CD4-positive, alpha-beta T cell treated with Interleukin-6 at 100 ng/mL for 8 hours (primary cell): ENCODE measurements around the gene ITGA5.
A peak's percentile ranks its signal among the peaks of the same experiment; 100 is the strongest.

Source experiments
- DNase-seq: peaks from one replicate; pipeline ENCODE4 v3.0.0-alpha.2; 2020; ENCODE audit warnings: mixed read lengths, low spot score

The ITGA5 gene

DNA sequence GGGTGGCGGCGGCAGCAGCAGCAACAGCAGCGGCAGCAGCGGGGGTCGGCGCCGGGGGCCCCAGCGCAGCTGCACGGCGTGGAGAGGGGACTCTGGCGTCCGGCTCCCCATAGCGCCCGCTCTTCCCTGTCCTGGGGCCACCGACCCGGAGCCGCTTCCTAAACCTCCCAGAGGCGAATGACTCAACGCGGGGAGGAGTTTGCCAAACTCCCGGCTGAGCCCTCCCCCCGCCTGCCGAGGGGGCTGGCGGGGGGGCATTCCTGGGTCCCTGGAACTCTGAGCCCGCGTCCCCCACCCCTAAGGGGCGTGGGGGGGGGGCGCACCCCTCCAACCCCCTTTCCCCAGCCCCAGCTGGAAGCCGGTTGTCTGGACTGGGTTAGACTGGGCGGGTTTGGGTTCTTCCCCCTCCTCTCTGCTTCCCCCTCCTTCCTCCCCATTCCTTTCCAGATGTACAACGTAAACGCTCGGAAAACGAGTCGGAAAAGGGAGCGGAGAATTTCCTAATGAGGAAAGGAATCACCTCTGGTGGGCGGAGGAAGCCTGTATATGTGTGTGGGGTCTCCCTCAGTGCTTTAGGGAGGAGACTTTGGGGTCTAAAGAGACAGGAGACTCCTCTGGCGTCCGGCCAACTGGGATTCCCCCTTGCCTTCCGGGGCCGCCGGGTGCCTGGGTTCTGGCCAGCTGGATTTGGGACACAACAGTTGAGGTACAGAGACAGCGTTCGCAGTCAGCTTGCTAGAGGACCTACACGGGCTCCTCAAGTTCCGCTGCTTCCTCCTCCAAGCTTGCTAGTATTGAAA is at the start of gene ITGA5:
Gene ITGA5 (minus strand): TSS at position 179 of the 800 bp plus-strand sequence. CDS start 68 bp downstream, at position 111.
- DNase-seq, result peak; percentile 27

DNA sequence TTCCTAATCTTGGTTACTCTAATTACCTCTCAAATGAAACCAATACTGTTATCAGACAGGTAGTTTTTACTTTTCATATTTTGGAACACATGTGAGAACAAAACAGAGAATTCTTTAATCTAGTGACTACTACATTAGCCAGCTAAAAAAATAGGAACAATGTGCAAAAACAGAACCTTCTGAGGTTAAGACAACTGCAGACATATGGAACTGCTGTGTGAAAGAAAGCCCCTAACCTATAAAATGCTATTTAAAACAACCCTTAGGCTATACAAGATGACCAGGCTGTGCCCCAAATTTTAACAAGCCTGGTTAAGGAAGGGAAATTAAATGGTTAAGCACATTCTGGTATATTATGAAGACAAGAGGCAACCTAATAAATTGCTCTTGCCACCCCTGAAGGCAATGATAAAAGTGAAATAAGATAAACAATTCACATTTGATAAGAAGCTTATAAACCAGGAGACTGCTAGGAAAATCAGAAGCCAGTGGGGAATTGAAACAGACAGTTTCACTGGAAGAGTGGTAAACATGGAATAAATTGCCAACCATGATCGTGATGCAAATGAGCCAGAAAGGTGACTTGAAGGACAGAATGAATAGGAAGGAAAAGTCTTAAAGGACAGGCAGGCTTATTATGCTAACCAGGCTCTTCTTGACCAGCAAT is 46.9 kb upstream of the ITGA5 start:
- no peak for DNase-seq

DNA sequence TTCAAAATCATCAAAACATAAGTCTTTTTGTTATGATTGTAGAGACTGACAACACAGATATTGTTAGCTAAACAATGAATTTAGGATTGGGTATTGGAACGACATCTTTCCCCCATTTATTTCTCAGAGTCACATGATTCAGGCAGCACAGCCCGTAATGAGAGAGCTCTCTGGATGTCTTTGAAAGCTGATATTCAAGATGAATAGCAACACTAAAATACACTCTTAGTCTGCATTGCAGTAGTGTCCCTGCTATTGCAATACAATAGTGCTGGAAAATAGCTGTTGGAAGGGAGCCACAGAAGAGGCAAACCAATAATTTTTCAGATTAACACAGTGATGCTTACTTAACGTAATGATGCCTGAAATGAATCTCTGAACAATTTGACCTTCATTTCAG is 44.4 kb upstream of the ITGA5 start:
- DNase-seq, result no peak

DNA sequence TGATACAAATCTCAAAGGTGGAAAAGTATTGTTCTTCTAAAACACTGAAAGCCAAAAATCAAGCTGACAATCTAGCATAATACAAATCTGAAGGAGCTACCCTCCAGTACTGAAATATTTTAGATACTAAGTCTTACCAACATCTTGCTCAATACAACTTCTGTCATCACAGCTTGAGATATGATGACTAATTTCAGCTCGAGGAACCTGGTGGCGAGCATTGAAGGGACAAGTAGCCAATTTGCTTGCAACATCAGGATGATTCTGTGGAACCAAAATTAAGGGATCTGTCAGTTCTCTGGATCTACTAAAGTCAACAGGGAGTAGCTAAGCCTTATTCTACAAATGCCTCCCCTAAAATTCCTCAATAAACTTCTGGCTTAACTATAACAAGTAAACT is 44.0 kb upstream of the ITGA5 start:
- DNase-seq, result no peak

DNA sequence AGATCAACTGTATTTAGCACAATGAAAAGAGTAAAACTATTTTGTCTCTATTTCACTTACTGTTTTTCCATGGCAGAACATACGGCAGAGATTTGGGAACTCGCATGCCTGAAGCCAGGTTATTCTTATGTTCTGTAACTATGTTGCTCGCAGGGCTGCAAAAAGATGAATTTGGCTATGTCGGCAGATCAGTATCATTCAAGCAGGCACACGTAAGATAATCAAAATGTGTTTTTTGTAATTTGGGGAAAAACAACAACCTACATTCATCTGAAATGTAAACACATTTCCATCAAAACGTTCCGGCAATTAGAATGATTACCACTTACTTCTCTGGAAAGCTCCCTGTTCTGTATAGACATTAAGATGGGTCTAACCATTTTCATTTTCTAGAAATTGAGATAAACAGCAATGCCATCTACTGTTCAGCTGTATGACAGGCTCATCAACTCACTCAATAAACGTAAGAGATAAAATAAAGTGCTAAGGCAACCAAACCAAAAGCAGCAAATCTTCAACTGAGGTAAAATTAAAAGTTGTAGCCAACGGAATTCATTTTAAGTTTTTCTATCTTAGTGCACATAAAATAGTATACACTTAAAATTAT is 41.4 kb upstream of the ITGA5 start:
- no peak for DNase-seq

DNA sequence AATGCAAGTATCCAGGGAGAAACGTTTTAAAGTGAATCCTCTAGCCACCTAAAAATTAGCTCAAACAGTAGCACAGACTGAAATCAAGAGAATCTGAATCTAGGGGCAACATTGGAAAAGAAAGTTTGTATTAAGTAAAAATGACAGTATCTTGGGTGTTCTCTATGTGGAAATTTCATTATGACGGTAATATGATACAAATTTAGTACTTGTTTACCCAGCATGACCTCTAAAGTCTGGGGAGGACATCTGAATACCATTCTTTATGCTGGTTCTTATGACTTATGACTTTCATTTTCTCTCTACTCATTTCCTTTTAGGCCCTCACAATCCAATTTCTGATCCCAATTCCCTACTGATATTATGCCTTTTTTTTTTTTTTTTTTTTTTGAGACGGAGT is 40.3 kb upstream of the ITGA5 start:
- DNase-seq, result no peak

DNA sequence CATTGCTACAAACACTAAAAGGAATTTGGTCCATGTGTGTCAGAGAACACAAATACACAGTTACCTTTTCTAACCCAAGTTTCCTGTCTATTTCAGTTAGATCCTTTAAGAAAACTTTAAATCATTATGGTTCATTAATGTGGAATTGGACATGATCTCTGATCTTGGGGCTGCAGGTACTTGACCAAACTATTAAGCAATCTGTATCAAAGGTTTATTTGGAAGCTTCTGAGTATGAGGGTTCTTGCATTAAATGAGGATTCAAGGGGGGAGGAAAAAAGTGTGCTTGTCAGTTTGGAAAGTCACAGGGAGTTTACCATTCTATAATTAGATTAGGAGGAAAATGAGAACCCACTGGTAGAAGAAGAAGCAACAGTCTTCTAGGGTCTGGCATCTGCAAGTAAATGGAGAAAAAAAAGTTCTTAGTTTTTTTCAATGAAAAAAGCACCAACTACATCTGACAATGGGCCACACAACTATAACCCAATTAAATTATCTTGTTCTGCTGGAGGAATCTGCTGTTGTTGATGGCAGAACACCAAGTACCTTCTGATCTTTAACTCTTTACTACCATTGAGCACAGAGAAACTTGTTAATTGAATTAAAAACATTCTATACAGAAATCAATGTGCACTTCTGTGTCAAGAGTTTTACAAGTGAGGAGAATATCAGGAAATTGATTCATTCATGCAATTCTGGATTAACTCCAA is 36.8 kb upstream of the ITGA5 start:
- DNase-seq, result no peak

DNA sequence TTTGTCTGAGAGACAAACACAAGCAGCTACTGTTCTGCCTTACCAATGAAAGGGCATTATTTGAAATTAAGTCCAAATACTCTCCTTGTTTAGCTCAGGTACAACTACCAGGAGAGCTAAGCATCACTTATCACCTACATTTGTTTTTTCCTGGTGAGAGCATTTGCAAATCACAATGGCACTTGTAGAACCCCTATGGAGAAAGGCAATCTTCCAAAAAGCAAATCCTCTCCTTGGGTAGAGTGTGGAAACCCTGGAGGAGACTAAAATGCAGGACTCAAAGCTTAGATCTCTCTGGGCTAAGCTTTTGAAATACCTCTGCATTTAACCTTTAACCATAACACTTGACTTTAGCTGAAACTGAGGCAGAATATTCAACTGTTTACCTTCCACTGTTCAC is 33.6 kb upstream of the ITGA5 start:
- no peak for DNase-seq

DNA sequence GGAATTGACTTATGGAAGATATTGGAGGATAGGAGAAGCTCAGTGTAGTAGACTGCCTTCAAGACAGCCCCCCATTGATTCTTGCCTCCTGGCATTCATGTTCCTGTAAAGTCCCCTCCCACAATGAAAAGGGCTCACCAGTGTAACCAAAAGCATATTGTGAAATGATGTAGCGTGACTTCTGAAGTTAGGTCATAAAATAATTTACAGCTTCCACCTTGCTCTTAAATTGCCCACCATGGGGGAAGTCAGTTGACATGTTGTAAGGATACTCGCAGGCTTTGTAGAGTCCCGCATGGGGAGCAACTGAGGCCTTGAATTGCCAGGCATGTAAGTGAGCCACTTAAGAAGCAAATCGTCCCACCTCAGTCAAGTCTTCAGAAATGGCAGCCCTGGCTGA is 29.3 kb upstream of the ITGA5 start:
- DNase-seq, result no peak

DNA sequence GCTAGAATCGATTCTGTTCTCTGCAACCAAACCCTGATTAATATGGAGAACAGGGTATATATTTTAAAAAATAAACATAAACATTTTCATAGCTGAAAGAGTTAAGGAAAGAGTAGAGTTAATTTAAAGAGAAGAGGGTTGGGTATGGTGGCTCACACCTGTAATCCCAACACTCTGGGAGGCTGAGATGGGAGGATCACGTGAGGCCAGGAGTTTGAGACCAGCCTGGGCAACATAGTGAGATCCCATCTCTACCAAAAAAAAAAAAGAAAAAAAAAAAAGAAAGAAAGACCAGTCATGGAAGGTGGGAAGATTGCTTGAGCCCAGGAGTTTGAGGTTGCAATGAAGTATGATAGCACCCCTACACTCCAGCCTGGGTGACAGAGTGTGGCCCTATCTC is 28.9 kb upstream of the ITGA5 start:
- DNase-seq, result no peak

DNA sequence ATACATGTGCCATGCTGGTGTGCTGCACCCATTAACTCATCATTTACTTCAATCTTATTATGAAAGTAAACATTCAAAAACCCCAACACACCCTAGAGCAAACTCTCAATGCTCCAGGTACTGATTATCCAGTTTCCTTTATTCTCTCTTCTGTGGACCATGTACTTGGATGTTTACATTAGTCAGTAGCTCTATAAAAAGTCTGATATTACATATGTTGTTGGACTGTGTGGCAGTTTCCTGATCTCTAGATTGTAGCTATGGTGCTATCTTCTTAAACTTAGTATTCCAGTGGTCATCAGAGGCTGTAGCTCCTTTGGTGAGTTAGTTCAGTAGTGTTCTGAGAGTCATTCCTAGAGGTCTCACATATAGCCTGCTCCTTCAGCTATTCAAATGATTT is 25.1 kb upstream of the ITGA5 start:
- no peak for DNase-seq

DNA sequence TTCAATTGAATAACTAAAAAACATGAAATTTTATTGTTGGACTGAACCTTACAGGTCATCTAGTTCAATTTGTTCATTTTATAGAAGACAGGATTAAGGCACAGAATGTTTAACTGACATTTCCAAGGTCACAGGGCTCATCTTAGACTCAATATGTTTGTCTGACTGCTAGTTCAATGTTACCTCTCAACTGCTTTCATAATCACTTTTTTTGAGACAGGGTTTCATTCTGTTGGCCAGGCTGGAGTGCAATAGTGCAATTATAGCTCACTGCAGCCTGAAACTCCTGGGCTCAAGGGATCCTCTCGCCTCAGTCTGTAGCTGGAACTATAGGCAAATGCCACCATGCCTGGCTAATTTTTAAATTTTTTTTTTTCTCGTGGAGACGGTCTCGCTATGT is 24.4 kb upstream of the ITGA5 start:
- no peak for DNase-seq

DNA sequence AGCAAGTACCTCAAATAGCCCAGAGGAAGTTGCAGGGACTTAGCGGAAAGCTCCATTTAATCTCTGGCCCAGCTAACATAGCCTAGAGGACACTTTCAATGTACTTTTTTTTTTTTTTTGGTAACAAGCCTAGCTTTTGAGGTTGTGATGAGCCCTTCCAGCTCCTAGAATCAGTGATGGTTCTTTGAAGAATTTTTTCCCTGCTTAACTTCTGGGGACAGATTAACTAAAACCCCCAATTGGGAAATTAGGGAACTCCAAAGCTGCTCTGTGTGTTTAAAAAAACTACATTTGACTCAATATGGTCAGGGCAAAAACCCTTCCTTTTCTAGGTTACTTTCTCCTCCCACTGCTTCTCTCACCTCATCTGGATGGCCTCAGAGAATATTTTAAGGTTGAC is 23.9 kb upstream of the ITGA5 start:
- no peak for DNase-seq

DNA sequence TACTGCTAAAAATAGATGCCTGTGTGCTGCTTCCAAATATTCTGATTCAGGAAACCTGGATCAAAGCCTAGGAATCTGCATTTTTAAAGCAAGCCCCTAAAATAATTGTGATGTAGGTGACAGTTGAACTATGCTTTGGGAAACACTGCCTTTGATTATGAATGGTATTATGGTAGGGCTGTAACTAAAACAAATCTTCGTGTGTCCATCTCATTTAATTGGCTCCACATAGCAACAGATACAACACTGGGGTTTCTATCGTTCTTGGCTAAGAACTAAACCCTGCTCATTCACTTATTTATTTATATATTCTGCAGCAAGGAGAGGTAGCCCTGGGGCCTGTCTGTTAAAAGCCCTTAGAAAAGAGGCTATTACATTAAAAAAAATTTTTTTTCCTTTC is 23.0 kb upstream of the ITGA5 start:
- DNase-seq, result no peak

DNA sequence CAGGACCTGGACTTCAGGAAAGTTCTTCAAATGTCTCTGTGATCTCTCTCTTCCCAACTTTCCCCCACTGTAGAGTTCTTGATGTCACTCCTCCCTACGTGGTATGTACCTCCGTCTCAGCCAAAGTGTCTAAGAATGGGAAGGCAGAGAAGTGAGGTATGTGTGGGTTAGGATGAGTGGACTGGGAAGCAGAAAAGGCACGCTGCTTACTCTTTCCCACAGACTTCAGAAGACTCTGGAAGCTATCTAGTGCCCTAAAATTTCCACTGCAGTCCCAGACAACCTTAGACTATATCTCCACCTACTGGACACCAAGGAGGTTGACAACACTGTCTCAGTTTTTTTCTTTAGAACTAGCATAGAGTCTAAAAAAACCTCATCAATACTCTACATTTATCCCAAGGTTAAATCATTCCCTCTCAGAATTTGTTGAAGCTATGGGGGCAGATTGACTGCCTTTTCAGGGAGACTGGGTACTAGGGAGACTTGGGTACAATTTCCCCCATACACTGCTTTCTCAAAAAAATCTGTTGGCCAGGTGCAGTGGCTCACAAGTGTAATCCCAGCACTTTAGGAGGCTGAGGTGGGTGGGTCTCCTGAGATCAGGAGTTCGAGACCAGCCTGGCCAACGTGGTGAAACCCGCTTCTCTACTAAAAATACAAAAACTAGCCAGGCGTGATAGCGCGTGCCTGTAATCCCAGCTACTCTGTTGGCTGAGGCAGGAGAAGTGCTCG is 20.6 kb upstream of the ITGA5 start:
- DNase-seq, result peak; percentile 47

DNA sequence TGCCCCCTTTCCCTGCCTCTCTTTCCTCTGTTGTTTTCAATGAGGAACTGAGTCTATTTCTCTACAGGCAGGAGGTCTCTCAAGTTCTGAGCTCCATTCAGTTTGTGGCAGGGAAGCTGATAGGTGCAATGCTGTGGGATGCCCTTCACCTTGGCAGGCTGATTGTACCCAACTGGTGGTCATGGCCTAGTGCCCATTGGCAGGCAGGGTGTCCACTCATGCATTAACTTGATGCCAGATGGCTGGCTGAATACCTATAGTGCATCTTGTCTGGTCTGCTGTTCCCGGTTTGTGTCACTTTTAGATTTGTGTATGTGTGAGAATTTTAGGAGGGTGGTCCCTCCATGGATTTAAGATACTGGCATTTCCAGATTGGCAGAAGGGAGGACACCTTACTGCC is 20.0 kb upstream of the ITGA5 start:
- DNase-seq, result no peak

DNA sequence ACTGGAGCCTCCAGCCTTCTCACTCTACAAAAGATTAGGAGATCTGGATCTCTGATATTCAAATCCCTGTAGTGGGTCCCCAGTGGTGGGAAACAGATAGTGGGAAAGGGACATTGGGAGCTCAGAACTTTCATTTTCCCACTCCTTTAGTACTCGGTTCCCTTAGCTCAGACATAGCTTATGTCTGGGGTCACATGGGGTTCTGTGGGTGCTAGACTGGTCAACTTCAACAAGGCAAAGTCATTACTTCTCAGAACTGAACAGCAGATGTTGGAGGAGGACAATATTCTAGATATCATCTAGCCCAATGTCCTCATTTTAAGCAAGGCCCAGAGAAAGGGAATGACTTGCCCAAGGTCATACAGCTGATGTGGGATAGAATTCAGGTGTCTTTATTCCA is 19.5 kb upstream of the ITGA5 start:
- no peak for DNase-seq

DNA sequence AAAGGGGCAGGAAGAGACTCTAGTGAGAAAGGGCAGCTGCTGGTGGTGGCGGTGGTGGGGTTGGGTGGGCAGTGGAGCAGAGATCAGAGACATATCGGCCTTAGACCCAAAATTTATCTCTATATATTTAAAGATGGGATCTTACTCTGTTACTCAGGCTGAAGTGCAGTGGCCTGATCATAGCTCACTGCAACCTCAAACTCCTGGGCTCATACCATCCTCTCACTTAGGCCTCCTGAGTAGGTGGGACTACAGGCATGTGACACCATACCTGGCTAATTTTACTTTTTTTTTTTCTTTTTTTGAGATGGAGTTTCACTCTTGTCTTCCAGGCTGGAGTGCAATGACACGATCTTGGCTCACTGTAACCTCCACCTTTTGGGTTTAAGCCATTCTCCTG is 18.6 kb upstream of the ITGA5 start:
- no peak for DNase-seq

DNA sequence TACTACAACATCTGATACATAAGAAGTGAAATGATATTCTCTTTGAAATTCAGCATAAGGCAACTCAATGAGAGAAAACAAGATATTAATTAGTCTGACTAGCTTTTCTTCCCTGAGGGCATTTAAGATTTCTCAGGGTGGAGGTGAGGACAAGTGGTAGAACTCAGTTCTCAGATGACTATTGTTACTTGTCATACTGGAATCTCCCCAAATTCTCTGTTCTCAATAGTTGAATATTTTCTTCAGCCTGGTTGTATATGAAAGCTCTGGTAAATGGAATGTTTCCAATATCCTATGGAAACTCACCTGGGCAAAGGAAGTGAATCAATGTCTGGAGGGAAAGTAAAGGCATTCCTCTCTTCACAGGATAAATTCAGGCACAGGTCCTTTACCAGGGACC is 18.2 kb upstream of the ITGA5 start:
- DNase-seq, result no peak

DNA sequence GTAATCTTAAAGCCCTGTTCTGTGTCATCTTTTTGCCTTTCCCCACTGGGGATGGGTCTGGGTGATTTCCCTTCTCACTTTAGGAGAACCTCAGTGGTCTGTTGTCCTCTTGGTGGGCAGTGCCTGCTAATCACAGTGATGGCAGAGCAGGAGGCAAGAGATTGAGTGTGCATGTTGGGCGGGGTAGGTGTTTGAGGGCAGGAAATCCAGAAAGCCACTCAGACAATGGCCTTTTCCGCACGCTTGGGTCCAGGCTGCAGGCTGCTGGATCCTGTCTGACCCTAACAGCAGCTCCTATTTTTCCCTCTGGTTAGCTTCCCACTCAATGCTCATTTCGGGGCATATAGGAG is 13.7 kb upstream of the ITGA5 start:
- no peak for DNase-seq

DNA sequence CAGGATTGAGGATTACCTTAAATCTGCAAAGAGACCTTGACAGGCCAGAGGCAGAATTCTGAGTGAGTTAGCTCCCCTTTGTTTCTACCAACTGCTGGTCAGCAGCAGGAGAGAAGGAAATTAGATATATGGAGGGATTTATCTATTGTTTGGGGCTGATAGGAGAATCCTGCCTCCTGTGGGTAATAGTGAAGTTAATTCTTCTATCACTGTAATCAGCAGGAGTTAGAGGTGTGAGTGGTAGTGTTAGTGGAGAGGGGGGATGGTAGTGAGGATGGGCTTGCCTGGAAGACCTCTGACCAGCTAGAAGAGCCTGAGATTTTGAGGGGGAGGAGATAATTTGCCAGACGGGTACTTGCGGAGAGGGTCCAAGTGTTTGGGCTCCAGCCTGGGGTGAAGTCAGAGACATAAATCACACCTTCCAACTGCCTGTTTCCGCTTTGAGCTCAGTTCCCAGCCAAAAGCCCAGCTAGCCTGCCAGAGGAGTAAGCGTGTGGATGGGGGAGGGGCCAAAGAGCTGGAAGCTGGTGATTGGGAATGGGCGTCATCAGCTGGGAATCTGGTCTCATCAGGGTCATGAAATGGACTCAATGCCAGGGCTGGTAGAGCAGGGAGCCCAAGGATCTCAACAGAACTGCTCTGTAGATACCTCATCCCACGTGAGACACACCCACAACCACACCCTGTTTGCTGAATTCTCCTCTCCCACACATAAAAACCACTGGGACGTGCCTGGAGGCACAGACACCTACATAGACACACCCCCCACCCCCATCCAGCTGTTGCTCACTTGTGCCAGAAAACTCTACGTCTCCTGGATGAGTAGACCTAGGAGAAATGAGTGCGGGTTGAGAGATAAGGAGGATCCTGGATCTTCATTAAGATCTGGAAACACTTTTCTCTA is 13.1 kb upstream of the ITGA5 start:
- DNase-seq, result no peak
